T follicular helper cell (primary cell): ENCODE data around the gene ATF6B.
"Not testable (repeated sequence)": the region's sequence is repeated elsewhere in the genome, so short reads cannot be mapped to it uniquely, and the experiment has no call there.

ENCODE experiments used
- DNase-seq: peaks from one replicate; pipeline ENCODE4 v3.0.0-alpha.2; 2020; ENCODE audit warnings: low read depth

Gene ATF6B

GRCh38 chr6:32081168-32081990 is 46.7 kb downstream of the ATF6B start:
- DNase-seq: no peak

- no peak for DNase-seq
Measured at GRCh38 chr6:32079566-32080290, 48.3 kb downstream of the ATF6B start.

- DNase-seq: no peak
Measured at GRCh38 chr6:32076321-32076809, 51.7 kb downstream of the ATF6B start.

GRCh38 chr6:32075781-32076180 is 52.3 kb downstream of the ATF6B start:
- DNase-seq: no peak

GRCh38 chr6:32074996-32075532 is 53.0 kb downstream of the ATF6B start:
- no peak for DNase-seq

GRCh38 chr6:32073613-32074012 is 54.4 kb downstream of the ATF6B start:
- DNase-seq: no peak

- DNase-seq: no peak
Measured at GRCh38 chr6:32073101-32073500, 54.9 kb downstream of the ATF6B start.

- no peak for DNase-seq
Measured at GRCh38 chr6:32070814-32071543, 57.1 kb downstream of the ATF6B start.

GRCh38 chr6:32069878-32070515 is 58.0 kb downstream of the ATF6B start:
- no peak for DNase-seq

- no peak for DNase-seq
Measured at GRCh38 chr6:32069460-32069859, 58.6 kb downstream of the ATF6B start.

GRCh38 chr6:32068867-32069266 is 59.2 kb downstream of the ATF6B start:
- DNase-seq: no peak

GRCh38 chr6:32068315-32068714 is 59.7 kb downstream of the ATF6B start:
- DNase-seq: not testable (repeated sequence)

- not testable (repeated sequence) for DNase-seq
Measured at GRCh38 chr6:32067521-32067920, 60.5 kb downstream of the ATF6B start.
